HepG2 (cell line): ENCODE data around the gene NEIL1. TPM values are rescaled to one million over a fixed set of nuclear protein-coding genes. Genes with fewer than 3 reads are reported as not detected.
A peak's percentile ranks its signal among the peaks of the same experiment; 100 is the strongest.

Experiments used
- ATAC-seq: fragments of 200-7000 bp; cut with Tn5 transposase; 3 replicates; pipeline ENCODE4 v1.9.1; 2020; ENCODE audit warnings: mild to moderate bottlenecking, moderate library complexity
- BruUV-seq: library from RNA; stranded (reverse); fragments of 400-500 nt; replicated peaks from 2 replicates; lab custom pipeline; 2021; lab: Mats Ljungman, UMichigan
- CTCF ChIA-PET: fragments of 300-600 bp; formaldehyde crosslinking; extraction: SDS; loops from one replicate; lab custom pipeline; 2021; ENCODE audit warnings: low total read pairs, inconsistent platforms, low intra/inter-chr PET ratio; lab: Yijun Ruan, JAX
- POLR2A ChIA-PET: fragments of 350-600 bp; sonication (Branson Sonifier 250); formaldehyde crosslinking; loops from one replicate; lab custom pipeline; 2020; ENCODE audit warnings: antibody characterized with exemption, inconsistent platforms; lab: Yijun Ruan, JAX
- DNase-seq: peaks from one replicate; pipeline ENCODE4 v3.0.0-alpha.2; 2015; ENCODE audit warnings: low spot score
- FAIRE-seq: peaks from 3 replicates; lab custom pipeline; 2011; peaks lifted over from hg19 to GRCh38; lab: Jason Lieb, UNC
- H2AFZ ChIP-seq: one replicate; pipeline ENCODE4 v1.6.1; 2011; ENCODE audit warnings: low read length, inconsistent platforms
- H3K27ac ChIP-seq: fragments of 300-600 bp; 3 replicates; pipeline ENCODE4 v1.8.0; 2011; ENCODE audit warnings: mixed run types, mild to moderate bottlenecking, mixed read lengths, low read length, inconsistent platforms; ENCODE audit not compliant: insufficient read depth; ENCODE audit errors: extremely low read length
- H3K27me3 ChIP-seq, 2 experiments: fragments of 200-600 bp in 1 of 2; 2 replicates in 1 of 2; 3 replicates in 1 of 2; pipeline versions ENCODE4 v1.6.0 to v1.8.0; 2011; ENCODE audit warnings: low read length in 2 of 2, mild to moderate bottlenecking in 2 of 2, moderate library complexity in 2 of 2, inconsistent platforms in 1 of 2; ENCODE audit not compliant: insufficient read depth in 2 of 2, control insufficient read depth in 1 of 2
- H3K36me3 ChIP-seq, 2 experiments: fragments of 200-600 bp in 1 of 2; replicated peaks in 1 of 2; 2 replicates in 1 of 2; 3 replicates in 1 of 2; pipeline versions ENCODE4 v1.5.1 to v1.8.0; 2011; ENCODE audit warnings: low read length in 2 of 2, inconsistent platforms in 1 of 2; ENCODE audit not compliant: insufficient read depth in 2 of 2, control insufficient read depth in 1 of 2
- H3K4me1 ChIP-seq: 2 replicates; pipeline ENCODE4 v1.5.1; 2012; ENCODE audit warnings: low read length, inconsistent platforms; ENCODE audit not compliant: insufficient read depth
- H3K4me2 ChIP-seq: 2 replicates; pipeline ENCODE4 v1.6.0; 2011; ENCODE audit warnings: low read depth, low read length, inconsistent platforms
- H3K4me3 ChIP-seq, 3 experiments: fragments of 200-600 bp in 1 of 3; sonication (generic), shearing (Covaris generic) in 1 of 3; replicated peaks in 1 of 3; 2 replicates each; pipeline ENCODE4 v1.5.1; 2011 to 2016; ENCODE audit warnings: low read length in 3 of 3, inconsistent platforms in 2 of 3, low read depth in 2 of 3, mild to moderate bottlenecking in 2 of 3, control low read depth in 1 of 3, mixed read lengths in 1 of 3; ENCODE audit not compliant: insufficient read depth in 1 of 3
- H3K79me2 ChIP-seq: one replicate; pipeline ENCODE4 v1.6.1; 2011; ENCODE audit warnings: low read length, inconsistent platforms; ENCODE audit not compliant: insufficient read depth
- H3K9ac ChIP-seq: 2 replicates; pipeline ENCODE4 v1.6.0; 2011; ENCODE audit warnings: mild to moderate bottlenecking, low read depth, low read length, inconsistent platforms; ENCODE audit not compliant: insufficient read depth
- H3K9me3 ChIP-seq: 2 replicates; pipeline ENCODE4 v1.5.1; 2012; ENCODE audit warnings: mild to moderate bottlenecking, low read length
- H4K20me1 ChIP-seq: 2 replicates; pipeline ENCODE4 v1.6.0; 2011; ENCODE audit warnings: inconsistent platforms, mild to moderate bottlenecking, low read length, moderate library complexity; ENCODE audit not compliant: insufficient read depth
- AGO2 ChIP-seq: fragments of 200-400 bp; formaldehyde crosslinking; optimal IDR thresholded peaks from 2 replicates; pipeline ENCODE3; 2017; ENCODE audit warnings: mild to moderate bottlenecking, low read depth, low read length, moderate library complexity
- POLR2A ChIP-seq, 2 experiments: IDR thresholded peaks; 2 replicates each; pipeline ENCODE4 v1.6.1; 2011; ENCODE audit warnings: low read depth in 2 of 2, low read length in 2 of 2, mild to moderate bottlenecking in 1 of 2, moderate library complexity in 1 of 2; ENCODE audit not compliant: insufficient read depth in 1 of 2
- ZNF598 ChIP-seq: sonication (generic); formaldehyde crosslinking; IDR thresholded peaks from 2 replicates; pipeline ENCODE4 v1.5.1; 2020; ENCODE audit warnings: mild to moderate bottlenecking, missing genetic modification reagents, borderline replicate concordance
- ZNF768 ChIP-seq: sonication (generic); formaldehyde crosslinking; IDR thresholded peaks from 2 replicates; pipeline ENCODE4 v1.4.0; 2020; ENCODE audit warnings: missing genetic modification reagents
- WGBS: methylation state at CpG from one replicate; pipeline ENCODE4 v1.1.6; 2017; ENCODE audit warnings: low lambda C conversion rate; 5-methylcytosine and 5-hydroxymethylcytosine counted together
- in situ Hi-C: cut with HindIII; loops from 2 replicates; pipeline ENCODE4 v1.10.0; 2017; ENCODE audit warnings: low pct_unique_long_range_greater_than_20kb; ENCODE audit not compliant: extremely low pct_ligation_motif_present
- intact Hi-C: fragments of 100-400 bp; cut with micrococcal nuclease; formaldehyde crosslinking; loops from one replicate; pipeline ENCODE4 v1.10.0; 2022; ENCODE audit not compliant: unreplicated experiment
- polyA plus RNA-seq, 8 experiments: library from polyadenylated mRNA; depleted of rRNA in 3 of 8; stranded (reverse) in 7 of 8; unstranded in 1 of 8; fragments of >200 nt; fragmentation: Illumina TruSeq in 4 of 8; extraction: Trizol in 4 of 8; gene quantifications; 2 replicates each; pipeline versions ENCODE4 v1.2.1 to v1.2.3, GENCODE V29; 2011 to 2016; ENCODE audit warnings: low read depth in 4 of 8, missing spikeins in 1 of 8, mixed read lengths in 1 of 8; ENCODE audit not compliant: insufficient read depth in 1 of 8
- total RNA-seq, 5 experiments: library from RNA; depleted of rRNA; stranded (reverse); fragments of >200 nt; fragmentation: Illumina TruSeq; extraction: Trizol; gene quantifications; 2 replicates each; pipeline ENCODE4 v1.2.3, GENCODE V29; 2016; ENCODE audit warnings: low read depth in 1 of 5
- TF ChIP-seq, protein P1 (sequence below): sonication (generic); formaldehyde crosslinking; IDR thresholded peaks from 2 replicates; pipeline ENCODE4 v1.4.0; 2020; ENCODE audit warnings: mild to moderate bottlenecking, missing genetic modification reagents
- TF ChIP-seq, protein P2 (sequence below): sonication (generic); formaldehyde crosslinking; IDR thresholded peaks from 2 replicates; pipeline ENCODE4 v1.5.1; 2020; ENCODE audit warnings: missing genetic modification reagents, mild to moderate bottlenecking, borderline replicate concordance

The NEIL1 gene
- total and polyA plus RNA-seq, 2 of the 13 experiments (the other 11 are each of a cell fraction or from before 2014, with no cell fraction given) = 10.4 to 15.5 TPM

DNA sequence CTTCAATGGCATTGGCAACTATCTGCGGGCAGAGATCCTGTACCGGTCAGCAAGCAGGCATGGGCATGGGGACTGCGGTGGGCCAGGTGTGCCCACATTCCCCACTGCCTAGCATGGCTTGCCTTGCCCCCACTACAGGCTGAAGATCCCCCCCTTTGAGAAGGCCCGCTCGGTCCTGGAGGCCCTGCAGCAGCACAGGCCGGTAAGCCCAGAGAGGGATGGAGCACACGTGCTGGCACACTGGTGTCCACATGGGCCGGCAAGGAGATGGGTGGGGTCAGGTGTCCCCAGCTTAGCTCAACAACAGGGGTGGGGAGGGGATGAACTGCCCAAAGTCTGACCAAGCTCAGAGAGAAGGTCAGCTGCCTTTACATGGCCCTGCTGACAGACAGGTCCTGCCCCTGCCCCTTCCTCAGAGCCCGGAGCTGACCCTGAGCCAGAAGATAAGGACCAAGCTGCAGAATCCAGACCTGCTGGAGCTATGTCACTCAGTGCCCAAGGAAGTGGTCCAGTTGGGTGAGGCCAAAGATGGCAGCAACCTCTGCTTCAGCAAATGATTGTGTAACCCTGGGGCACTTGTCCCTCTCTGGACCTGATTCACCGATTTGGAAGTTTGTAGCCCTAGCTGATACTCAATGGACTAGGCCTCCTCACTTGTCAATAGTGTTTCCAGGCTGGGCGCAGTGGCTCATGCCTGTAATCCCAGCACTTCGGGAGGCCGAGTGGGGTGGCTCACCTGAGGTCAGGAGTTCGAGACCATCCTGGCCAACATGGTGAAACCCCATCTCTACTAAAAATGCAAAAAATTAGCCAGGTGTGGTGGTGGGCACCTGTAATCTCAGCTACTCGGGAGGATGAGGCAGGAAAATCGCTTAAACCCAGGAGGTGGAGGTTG, 5.6 kb downstream of the NEIL1 start:
- Histone ChIP-seq H3K4me1 (peaks cover 18% of the 10 kb centered on the region), H3K4me2 (no peak overlapping the region), H3K9me3 (no peaks in the 10 kb centered on the region), H3K9ac (no peak overlapping the region), H3K79me2 (no peaks in the 10 kb centered on the region), H3K36me3 (peaks cover 4 to 5% of the 10 kb centered on the region in 2 experiments; a peak in 2 of 5 replicates), H2AFZ (no peak overlapping the region), H4K20me1 (no peaks in the 10 kb centered on the region), H3K4me3 (no peak overlapping the region), H3K27ac (no peak overlapping the region), H3K27me3 (no peaks in the 10 kb centered on the region)
- intact Hi-C loops = no loop called here
- BruUV-seq = no TSS peak
- in situ Hi-C loops = no loop called here
- 95% methylated on average over 8 of the region's 16 CpGs for WGBS
- no peak for DNase-seq
- FAIRE-seq = no peak
- ChIA-PET POLR2A (interaction anchor here (1.1 to 5.6 kb wide), 3 partner anchors 8 to 16 kb away, joined by 3 to 40 read pairs (median 4); partner anchors contain the start of gene MAN2C1), CTCF (no interaction called here)
- TF ChIP-seq AGO2 = peak; percentile 90
- TF ChIP-seq, protein P1, sequence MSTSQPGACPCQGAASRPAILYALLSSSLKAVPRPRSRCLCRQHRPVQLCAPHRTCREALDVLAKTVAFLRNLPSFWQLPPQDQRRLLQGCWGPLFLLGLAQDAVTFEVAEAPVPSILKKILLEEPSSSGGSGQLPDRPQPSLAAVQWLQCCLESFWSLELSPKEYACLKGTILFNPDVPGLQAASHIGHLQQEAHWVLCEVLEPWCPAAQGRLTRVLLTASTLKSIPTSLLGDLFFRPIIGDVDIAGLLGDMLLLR (CRISPR knock-in tag) = no peak
- TF ChIP-seq ZNF768 (CRISPR knock-in tag) = 0 out of 2 replicates have a peak, but pooled peaks have one; percentile 11
- TF ChIP-seq, protein P2, sequence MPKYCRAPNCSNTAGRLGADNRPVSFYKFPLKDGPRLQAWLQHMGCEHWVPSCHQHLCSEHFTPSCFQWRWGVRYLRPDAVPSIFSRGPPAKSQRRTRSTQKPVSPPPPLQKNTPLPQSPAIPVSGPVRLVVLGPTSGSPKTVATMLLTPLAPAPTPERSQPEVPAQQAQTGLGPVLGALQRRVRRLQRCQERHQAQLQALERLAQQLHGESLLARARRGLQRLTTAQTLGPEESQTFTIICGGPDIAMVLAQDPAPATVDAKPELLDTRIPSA = no peak
- TF ChIP-seq POLR2A (IDR thresholded peaks at IDR 0.05; ENCODE audit: insufficient read depth in 1 of 2, low read depth in 2 of 2, low read length in 2 of 2) = peak in 1 of 2 experiments; percentile 33; a peak in 1 of 4 replicates
- TF ChIP-seq ZNF598 (CRISPR knock-in tag) = no peak
- ATAC-seq = no peak
